Activated T-cell treated with anti-CD3 and anti-CD28 coated beads for 4 hours (primary cell): ENCODE results near the gene QSER1.
"Not testable (repeated sequence)": the region's sequence is repeated elsewhere in the genome, so short reads cannot be mapped to it uniquely, and the experiment has no call there.

Experiments
- DNase-seq: peaks from one replicate; pipeline ENCODE4 v3.0.0-alpha.2; 2020

The QSER1 gene

GRCh38 chr11:32937283-32937682 is 44.7 kb downstream of the QSER1 start:
- DNase-seq: not testable (repeated sequence)

GRCh38 chr11:32939046-32939445 is 46.4 kb downstream of the QSER1 start:
- DNase-seq: no peak

GRCh38 chr11:32939866-32940265 is 47.3 kb downstream of the QSER1 start:
- DNase-seq: no peak

- no peak for DNase-seq
Measured at GRCh38 chr11:32940865-32941264, 48.3 kb downstream of the QSER1 start.

- no peak for DNase-seq
Measured at GRCh38 chr11:32947978-32948377, 55.4 kb downstream of the QSER1 start.

GRCh38 chr11:32949739-32950138 is 57.1 kb downstream of the QSER1 start:
- DNase-seq: no peak

GRCh38 chr11:32952421-32952820 is 59.8 kb downstream of the QSER1 start:
- no peak for DNase-seq

- DNase-seq: no peak
Measured at GRCh38 chr11:32953700-32954099, 61.1 kb downstream of the QSER1 start.

- no peak for DNase-seq
Measured at GRCh38 chr11:32960553-32961164, 68.0 kb downstream of the QSER1 start.

- no peak for DNase-seq
Measured at GRCh38 chr11:32962016-32962415, 69.4 kb downstream of the QSER1 start.

GRCh38 chr11:32963721-32964120 is 71.1 kb downstream of the QSER1 start:
- DNase-seq: no peak

GRCh38 chr11:32968541-32968940 is 75.9 kb downstream of the QSER1 start:
- no peak for DNase-seq

GRCh38 chr11:32972233-32972632 is 79.6 kb downstream of the QSER1 start:
- not testable (repeated sequence) for DNase-seq

GRCh38 chr11:32972781-32973180 is 80.2 kb downstream of the QSER1 start:
- DNase-seq: no peak

- DNase-seq: no peak
Measured at GRCh38 chr11:32982626-32983025, 90.0 kb downstream of the QSER1 start.

- no peak for DNase-seq
Measured at GRCh38 chr11:32983506-32983905, 90.9 kb downstream of the QSER1 start.

GRCh38 chr11:32985600-32985999 is 93.0 kb downstream of the QSER1 start:
- DNase-seq: no peak

- DNase-seq: no peak
Measured at GRCh38 chr11:32987851-32988250, 95.2 kb downstream of the QSER1 start.

GRCh38 chr11:32990481-32990880 is 97.9 kb downstream of the QSER1 start:
- no peak for DNase-seq

GRCh38 chr11:32991427-32991826 is 98.8 kb downstream of the QSER1 start:
- no peak for DNase-seq

GRCh38 chr11:32991898-32992297 is 99.3 kb downstream of the QSER1 start:
- DNase-seq: no peak

- DNase-seq: no peak
Measured at GRCh38 chr11:33000181-33000580, 107.6 kb downstream of the QSER1 start.

- no peak for DNase-seq
Measured at GRCh38 chr11:33001281-33001680, 108.7 kb downstream of the QSER1 start.

GRCh38 chr11:33001751-33002542 is 109.3 kb downstream of the QSER1 start:
- no peak for DNase-seq

- DNase-seq: no peak
Measured at GRCh38 chr11:33005175-33005574, 112.6 kb downstream of the QSER1 start.
